ENCODE data around the gene COL5A1.

Gene COL5A1

DNA sequence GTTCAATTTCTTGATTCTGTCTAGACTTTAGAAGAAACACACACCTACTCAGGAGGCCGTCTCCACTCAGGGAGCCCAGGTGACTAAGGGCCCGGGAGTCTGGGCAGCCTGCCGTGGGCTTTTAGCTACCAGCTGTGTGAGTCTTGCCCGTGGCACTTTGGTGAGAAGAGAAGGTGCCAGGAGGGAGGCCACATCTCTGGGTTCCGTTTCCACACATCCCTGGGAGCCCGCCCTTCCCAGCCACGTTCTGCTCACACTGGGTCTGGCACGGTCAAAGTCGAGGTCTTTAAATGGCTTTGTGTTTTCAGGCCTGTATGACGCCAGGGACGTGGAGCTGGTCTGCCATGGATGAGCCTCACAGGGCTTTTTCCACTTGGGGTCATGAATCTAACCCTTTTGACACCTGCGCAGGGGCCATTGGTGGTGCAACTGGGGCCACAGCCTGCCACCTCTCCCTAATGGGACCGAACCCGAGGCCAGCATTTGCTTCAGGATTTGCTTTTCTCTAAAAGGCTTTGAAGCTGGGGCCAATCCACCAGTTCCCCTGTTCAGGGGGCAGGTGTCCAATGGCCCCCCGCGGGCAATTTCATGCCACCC lies 221.8 kb downstream of the COL5A1 start:
- Histone ChIP-seq H3K9me3 (ENCODE audit: low read depth, low read length) (no peaks in the 10 kb centered on the region; the same call in 1 of the 2 replicates), H3K9ac (ENCODE audit: insufficient read length) (no peak overlapping the region), H3K36me3 (ENCODE audit: insufficient read depth, low read length) (no peaks in the 10 kb centered on the region), H3K4me3 (no peak overlapping the region), H3K27ac (no peak overlapping the region)
- DNase-seq (ENCODE audit: low read depth, low spot score): no peak
- TF ChIP-seq EZH2 (IDR thresholded peaks at IDR 0.05) (no peak), POLR2AphosphoS5 (IDR thresholded peaks at IDR 0.05; ENCODE audit: borderline replicate concordance, low read depth, low read length) (no peak), FOXP2 (optimal IDR thresholded peaks at IDR 0.05; ENCODE audit: control extremely low read depth, extremely low read length, insufficient read depth) (no peak)

DNA sequence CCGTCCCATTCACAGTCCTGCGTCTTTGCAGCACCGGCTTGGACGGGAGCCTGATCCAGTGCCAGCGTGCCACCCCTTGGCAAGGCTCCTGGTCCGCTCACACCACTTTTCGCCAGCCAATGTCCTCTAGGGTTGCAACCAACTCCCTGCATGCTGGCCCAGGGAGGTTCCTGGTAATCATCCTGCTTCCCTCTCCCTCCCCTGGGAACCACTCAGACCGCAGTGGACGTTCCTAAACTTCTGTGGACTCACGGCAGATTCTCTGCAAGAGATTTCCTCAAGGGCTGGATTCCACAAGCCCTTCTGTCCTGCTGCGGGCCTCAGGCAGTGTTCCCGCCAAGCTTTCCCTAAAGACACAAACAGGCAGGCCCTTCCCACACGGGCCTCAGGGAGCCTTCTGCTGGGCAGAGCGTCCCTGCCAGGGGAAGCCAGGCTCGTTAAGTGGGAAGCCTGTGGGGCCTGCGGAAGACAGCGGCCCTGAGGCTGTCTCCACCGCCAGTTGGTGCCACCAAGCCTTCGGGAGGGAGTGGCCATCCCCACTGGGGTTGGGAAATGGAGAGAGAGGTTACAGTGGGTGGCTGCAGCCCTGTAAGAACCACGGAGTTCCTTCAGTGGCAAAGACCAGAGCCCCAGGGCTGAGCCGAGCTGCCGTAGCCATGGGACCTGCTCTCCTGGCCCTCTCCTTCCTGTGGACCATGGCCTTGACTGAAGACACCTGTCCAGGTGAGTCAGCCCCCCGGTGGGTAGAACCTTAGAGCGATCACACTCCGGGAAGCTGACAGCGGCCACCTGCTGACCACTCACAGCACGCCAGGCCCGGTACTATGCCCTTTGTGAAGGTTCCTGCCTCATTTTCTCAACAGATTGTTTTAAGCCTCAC lies 222.6 kb downstream of the COL5A1 start:
- DNase-seq (ENCODE audit: low read depth, low spot score): no peak
- no peaks in the 10 kb centered on the region for H3K36me3 ChIP-seq (ENCODE audit: insufficient read depth, low read length)

DNA sequence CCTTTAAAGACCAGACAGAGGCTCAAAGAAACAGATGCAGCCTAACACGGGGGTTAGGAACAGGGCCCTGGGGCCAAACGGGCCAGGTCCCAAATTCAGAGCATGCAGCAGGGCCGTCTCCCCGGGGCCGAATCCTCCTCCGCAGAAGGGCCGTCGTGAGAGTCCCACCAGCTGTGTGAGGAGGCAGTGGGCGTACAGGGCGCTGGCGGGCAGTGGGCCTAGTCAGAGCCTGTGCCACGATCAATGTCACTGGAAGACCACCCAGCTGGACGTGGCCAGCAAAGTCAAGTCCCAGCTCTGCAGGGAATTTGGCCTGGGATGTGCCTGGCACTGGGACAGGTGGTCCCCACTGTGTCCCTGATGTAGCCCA lies 223.2 kb downstream of the COL5A1 start:
- no peak overlapping the region for H3K27ac ChIP-seq
- H3K4me3 ChIP-seq: no peak overlapping the region
- no peak overlapping the region for H3K9ac ChIP-seq (ENCODE audit: insufficient read length)
- no peak for TF ChIP-seq EZH2 (IDR thresholded peaks at IDR 0.05)
- no peak for TF ChIP-seq POLR2AphosphoS5 (IDR thresholded peaks at IDR 0.05; ENCODE audit: borderline replicate concordance, low read depth, low read length)
- no peak for TF ChIP-seq FOXP2 (optimal IDR thresholded peaks at IDR 0.05; ENCODE audit: control extremely low read depth, extremely low read length, insufficient read depth)
- no peaks in the 10 kb centered on the region for H3K36me3 ChIP-seq (ENCODE audit: insufficient read depth, low read length)
- no peak for DNase-seq (ENCODE audit: low read depth, low spot score)
- H3K9me3 ChIP-seq (ENCODE audit: low read depth, low read length): no peaks in the 10 kb centered on the region

More for the DNA sequence above, 222.6 kb downstream of the COL5A1 start:
- TF ChIP-seq FOXP2 (optimal IDR thresholded peaks at IDR 0.05; ENCODE audit: control extremely low read depth, extremely low read length, insufficient read depth) (no peak), EZH2 (IDR thresholded peaks at IDR 0.05) (no peak), POLR2AphosphoS5 (IDR thresholded peaks at IDR 0.05; ENCODE audit: borderline replicate concordance, low read depth, low read length) (no peak)
- Histone ChIP-seq H3K27ac (no peak overlapping the region), H3K9ac (ENCODE audit: insufficient read length) (no peak overlapping the region), H3K4me3 (no peak overlapping the region), H3K9me3 (ENCODE audit: low read depth, low read length) (no peaks in the 10 kb centered on the region)

DNA sequence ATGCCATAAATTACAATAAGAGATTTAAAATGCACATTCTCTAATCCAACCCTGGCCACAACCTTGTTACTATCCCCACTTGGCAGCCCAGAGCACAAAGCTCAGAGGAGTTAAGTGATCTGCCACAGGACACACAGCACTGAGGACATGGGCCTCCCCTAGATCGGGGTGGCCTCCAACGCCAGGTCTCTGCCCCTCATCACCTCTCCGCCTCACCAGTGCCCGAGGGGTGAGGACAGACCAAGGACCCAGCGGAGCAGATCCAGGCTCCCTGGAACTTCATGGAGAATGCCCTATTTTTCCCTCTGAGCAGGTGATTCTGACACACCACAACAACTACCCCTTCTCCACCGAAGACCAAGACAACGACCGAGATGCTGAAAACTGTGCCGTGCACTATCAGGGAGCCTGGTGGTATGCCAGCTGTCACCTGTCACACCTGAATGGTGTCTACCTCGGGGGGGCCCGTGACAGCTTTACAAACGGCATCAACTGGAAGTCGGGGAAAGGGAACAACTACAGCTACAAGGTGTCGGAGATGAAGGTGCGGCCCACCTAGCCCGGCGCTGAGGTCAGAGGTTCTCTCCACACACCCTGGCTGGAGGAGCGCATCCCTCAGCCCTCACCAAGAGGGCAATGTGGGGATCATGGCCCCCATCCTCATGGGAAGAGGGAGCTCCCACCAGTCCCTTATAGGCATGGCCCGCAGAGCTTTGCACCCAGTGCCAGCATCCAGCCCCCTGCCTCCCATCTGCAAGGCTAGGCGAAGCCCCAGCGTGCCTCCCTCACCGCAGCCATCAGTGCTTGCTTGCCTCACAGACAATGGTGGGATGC lies 226.5 kb downstream of the COL5A1 start:
- DNase-seq (ENCODE audit: low read depth, low spot score): no peak
- no peak for TF ChIP-seq POLR2AphosphoS5 (IDR thresholded peaks at IDR 0.05; ENCODE audit: borderline replicate concordance, low read depth, low read length)
- no peak for TF ChIP-seq FOXP2 (optimal IDR thresholded peaks at IDR 0.05; ENCODE audit: control extremely low read depth, extremely low read length, insufficient read depth)
- no peak for TF ChIP-seq EZH2 (IDR thresholded peaks at IDR 0.05)
- Histone ChIP-seq H3K4me3 (no peak overlapping the region), H3K9ac (ENCODE audit: insufficient read length) (no peak overlapping the region), H3K27ac (no peak overlapping the region), H3K36me3 (ENCODE audit: insufficient read depth, low read length) (no peaks in the 10 kb centered on the region), H3K9me3 (ENCODE audit: low read depth, low read length) (no peaks in the 10 kb centered on the region)

DNA sequence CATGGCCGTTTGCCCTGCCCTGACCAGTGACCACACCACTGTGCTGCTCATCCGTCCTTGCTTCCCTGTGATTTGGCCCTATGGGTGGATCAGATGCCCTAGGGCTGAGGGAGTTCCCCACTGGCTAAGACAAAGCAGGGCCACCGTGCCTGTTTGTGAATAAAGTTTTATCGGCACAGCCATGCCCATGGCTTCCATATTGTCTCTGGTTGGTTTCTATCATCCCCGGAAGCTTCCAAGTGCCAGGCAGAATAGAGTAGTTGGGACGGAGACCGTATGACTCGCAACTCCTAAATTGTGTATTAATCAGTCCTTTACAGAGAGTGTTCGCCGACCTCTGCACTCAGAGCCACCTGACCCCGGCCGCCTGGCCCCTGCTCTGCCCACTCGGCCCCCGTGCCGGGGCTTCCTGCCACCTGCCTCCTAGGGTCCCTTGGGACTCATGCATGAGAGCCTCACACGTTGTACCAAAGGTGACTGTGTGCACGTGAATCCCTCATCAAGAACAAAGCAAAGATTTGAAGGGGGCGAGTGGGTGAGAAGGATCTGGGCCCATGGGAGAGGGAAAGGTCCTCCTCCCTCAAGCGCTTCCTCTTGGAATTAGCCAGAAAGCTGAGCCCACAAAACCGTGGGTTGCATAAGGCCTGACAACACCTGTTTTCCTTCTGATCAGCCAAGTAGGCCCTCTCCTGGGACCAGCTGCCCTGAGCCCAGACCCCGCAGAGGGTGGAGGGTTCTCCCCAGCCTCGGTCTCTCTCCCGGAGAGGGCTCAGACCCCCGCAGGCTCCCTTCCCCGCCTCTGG lies 227.3 kb downstream of the COL5A1 start:
- Histone ChIP-seq H3K4me3 (no peak overlapping the region), H3K36me3 (ENCODE audit: insufficient read depth, low read length) (no peaks in the 10 kb centered on the region), H3K9ac (ENCODE audit: insufficient read length) (no peak overlapping the region), H3K27ac (no peak overlapping the region), H3K9me3 (ENCODE audit: low read depth, low read length) (no peaks in the 10 kb centered on the region)
- no peak for DNase-seq (ENCODE audit: low read depth, low spot score)
- no peak for TF ChIP-seq FOXP2 (optimal IDR thresholded peaks at IDR 0.05; ENCODE audit: control extremely low read depth, extremely low read length, insufficient read depth)
- TF ChIP-seq POLR2AphosphoS5 (IDR thresholded peaks at IDR 0.05; ENCODE audit: borderline replicate concordance, low read depth, low read length): no peak
- TF ChIP-seq EZH2 (IDR thresholded peaks at IDR 0.05): no peak

DNA sequence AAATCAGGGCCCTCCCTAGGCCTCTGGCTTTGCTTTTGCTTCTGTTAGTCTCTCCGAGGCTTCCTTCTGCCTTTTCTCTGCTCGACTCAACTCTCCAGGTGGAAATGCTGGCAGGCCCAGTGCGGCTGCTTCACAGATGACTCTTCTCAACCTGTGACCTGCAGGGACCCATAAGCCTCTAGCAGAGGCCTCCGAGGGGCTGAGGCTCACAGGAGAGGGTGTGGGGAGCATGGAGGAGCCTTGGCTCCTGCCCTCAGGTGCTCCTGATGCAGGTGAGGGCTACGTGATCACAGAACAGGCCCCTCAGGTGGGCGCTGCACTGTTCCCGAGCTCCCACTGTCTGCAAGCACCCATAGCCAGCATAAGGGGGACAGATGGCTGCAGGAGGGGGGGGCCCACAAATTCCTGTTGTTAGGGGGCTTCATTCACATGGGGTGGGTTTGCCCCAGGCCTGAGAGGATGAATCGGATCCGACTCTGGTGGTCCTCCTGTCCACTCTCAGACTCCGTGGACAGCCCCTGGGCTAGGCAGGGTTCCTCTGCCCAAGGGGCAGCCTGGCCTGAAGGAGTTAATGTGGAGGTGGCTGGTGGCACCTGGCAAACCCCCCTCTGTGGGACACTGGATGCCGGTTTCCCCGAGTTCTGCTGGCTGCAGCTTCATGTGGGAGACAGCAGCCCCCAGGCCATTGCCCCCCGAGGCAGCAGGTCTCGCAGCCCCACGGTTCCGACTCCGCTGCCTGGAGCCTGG lies 228.1 kb downstream of the COL5A1 start:
- TF ChIP-seq POLR2AphosphoS5 (IDR thresholded peaks at IDR 0.05; ENCODE audit: borderline replicate concordance, low read depth, low read length): no peak
- TF ChIP-seq EZH2 (IDR thresholded peaks at IDR 0.05): no peak
- no peak for TF ChIP-seq FOXP2 (optimal IDR thresholded peaks at IDR 0.05; ENCODE audit: control extremely low read depth, extremely low read length, insufficient read depth)
- H3K9ac ChIP-seq (ENCODE audit: insufficient read length): no peak overlapping the region
- DNase-seq (ENCODE audit: low read depth, low spot score): no peak
- no peaks in the 10 kb centered on the region for H3K9me3 ChIP-seq (ENCODE audit: low read depth, low read length)
- H3K36me3 ChIP-seq (ENCODE audit: insufficient read depth, low read length): no peaks in the 10 kb centered on the region
- H3K27ac ChIP-seq: no peak overlapping the region
- no peak overlapping the region for H3K4me3 ChIP-seq

DNA sequence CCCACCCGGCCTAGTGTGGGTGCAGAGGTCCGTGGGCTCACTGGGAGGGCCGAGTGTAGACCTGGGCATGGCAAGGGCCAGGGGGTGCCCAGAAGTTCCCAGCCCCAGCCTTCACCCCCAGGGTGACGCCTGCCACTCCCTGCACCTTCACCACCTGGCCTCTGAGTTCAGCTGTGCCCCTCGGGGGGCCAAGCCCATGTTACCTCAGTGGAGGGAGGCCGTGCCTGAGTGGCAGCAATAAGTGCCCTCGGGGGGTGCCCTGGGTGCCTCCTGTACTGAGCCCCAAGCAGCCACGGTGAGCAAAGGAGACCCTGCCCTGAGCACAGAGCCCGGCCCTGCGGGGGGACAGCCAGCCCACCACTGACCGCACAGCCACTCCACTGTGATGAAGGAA lies 228.7 kb downstream of the COL5A1 start:
- Histone ChIP-seq H3K9ac (ENCODE audit: insufficient read length) (no peak overlapping the region), H3K36me3 (ENCODE audit: insufficient read depth, low read length) (no peaks in the 10 kb centered on the region), H3K9me3 (ENCODE audit: low read depth, low read length) (no peaks in the 10 kb centered on the region), H3K4me3 (no peak overlapping the region), H3K27ac (no peak overlapping the region)
- DNase-seq (ENCODE audit: low read depth, low spot score): no peak
- no peak for TF ChIP-seq EZH2 (IDR thresholded peaks at IDR 0.05)
- TF ChIP-seq POLR2AphosphoS5 (IDR thresholded peaks at IDR 0.05; ENCODE audit: borderline replicate concordance, low read depth, low read length): no peak
- TF ChIP-seq FOXP2 (optimal IDR thresholded peaks at IDR 0.05; ENCODE audit: control extremely low read depth, extremely low read length, insufficient read depth): no peak

Measured in SK-N-MC (cell line).